ENCODE measurements around the gene FBXL12. TPM values are rescaled to one million over a fixed set of nuclear protein-coding genes. Genes with fewer than 3 reads are reported as not detected.

FBXL12 gene
- total RNA-seq, 1 experiment from 2014 or later: 21.7 TPM

- intact Hi-C loops (cut with micrococcal nuclease; ENCODE audit: unreplicated experiment): loop anchor here (10.0 kb wide), 1 partner anchor 164 kb away; the partner anchor contains the start of genes COL5A3 and RDH8
- Histone ChIP-seq H3K27me3 (replicated peaks; ENCODE audit: insufficient read depth, low read depth, low read length, poor library complexity) (no peaks in the 10 kb centered on the region), H3K36me3 (ENCODE audit: insufficient read depth, low read length, poor library complexity, severe bottlenecking) (no peaks in the 10 kb centered on the region), H3K4me1 (ENCODE audit: insufficient read depth, low read length, poor library complexity, severe bottlenecking) (peaks cover 14% of the 10 kb centered on the region), H3K27ac (ENCODE audit: low read depth, low read length, poor library complexity, severe bottlenecking) (no peak overlapping the region), H3K9me3 (ENCODE audit: low read depth, low read length, poor library complexity, severe bottlenecking) (no peaks in the 10 kb centered on the region), H3K4me3 (ENCODE audit: low read depth, low read length, poor library complexity, severe bottlenecking) (no peak overlapping the region)
- no peak for TF ChIP-seq EZH2 (IDR thresholded peaks at IDR 0.05; ENCODE audit: borderline replicate concordance, low read depth, low read length, poor library complexity, severe bottlenecking)
- TF ChIP-seq, protein P1, sequence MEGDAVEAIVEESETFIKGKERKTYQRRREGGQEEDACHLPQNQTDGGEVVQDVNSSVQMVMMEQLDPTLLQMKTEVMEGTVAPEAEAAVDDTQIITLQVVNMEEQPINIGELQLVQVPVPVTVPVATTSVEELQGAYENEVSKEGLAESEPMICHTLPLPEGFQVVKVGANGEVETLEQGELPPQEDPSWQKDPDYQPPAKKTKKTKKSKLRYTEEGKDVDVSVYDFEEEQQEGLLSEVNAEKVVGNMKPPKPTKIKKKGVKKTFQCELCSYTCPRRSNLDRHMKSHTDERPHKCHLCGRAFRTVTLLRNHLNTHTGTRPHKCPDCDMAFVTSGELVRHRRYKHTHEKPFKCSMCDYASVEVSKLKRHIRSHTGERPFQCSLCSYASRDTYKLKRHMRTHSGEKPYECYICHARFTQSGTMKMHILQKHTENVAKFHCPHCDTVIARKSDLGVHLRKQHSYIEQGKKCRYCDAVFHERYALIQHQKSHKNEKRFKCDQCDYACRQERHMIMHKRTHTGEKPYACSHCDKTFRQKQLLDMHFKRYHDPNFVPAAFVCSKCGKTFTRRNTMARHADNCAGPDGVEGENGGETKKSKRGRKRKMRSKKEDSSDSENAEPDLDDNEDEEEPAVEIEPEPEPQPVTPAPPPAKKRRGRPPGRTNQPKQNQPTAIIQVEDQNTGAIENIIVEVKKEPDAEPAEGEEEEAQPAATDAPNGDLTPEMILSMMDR (conservative IDR thresholded peaks at IDR 0.05; ENCODE audit: low read depth, low read length): no peak
- ChIA-PET POLR2A (ENCODE audit: low non-redundant PET) (no interaction called here), CTCF (no interaction called here)
- no peak for DNase-seq (ENCODE audit: low spot score)
- no TSS peak for BruUV-seq (replicated peaks)
These were observed 31.5 kb upstream of the FBXL12 start for GRCh38 chr19:9850235-9850959.

- CTCF ChIA-PET: no interaction called here
- DNase-seq (ENCODE audit: low spot score): no peak
These were observed 30.9 kb upstream of the FBXL12 start for GRCh38 chr19:9849791-9850190.

DNA sequence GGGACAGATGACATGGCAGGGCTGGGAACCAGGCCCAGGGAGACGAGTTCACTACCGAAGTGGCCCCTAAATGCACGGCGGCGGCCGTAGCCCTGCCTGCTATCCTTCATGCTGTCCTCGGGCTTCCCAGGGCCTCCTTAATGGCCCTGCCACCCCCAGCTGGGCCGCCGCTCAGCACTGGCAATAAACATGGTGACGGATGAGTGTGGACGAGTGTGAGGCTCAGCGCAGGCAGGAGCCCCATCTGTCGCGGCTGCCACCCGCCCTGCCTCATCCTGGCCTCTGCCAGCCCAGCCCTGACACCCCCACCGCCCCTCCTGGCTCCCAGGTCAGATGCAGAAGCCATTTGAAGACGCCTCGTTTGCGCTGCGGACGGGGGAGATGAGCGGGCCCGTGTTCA lies 29.9 kb upstream of the FBXL12 start:
- no peak overlapping the region for H3K4me3 ChIP-seq (ENCODE audit: low read depth, low read length, poor library complexity, severe bottlenecking)
- intact Hi-C loops (cut with micrococcal nuclease; ENCODE audit: unreplicated experiment): loop anchor here (5.0 kb wide), 1 partner anchor 64 kb away; no protein-coding TSS in a partner anchor
- H3K27ac ChIP-seq (ENCODE audit: low read depth, low read length, poor library complexity, severe bottlenecking): no peak overlapping the region
- H3K4me1 ChIP-seq (ENCODE audit: insufficient read depth, low read length, poor library complexity, severe bottlenecking): peaks cover 14% of the 10 kb centered on the region
- peaks cover 9% of the 10 kb centered on the region for H3K36me3 ChIP-seq (ENCODE audit: insufficient read depth, low read length, poor library complexity, severe bottlenecking)
- DNase-seq (ENCODE audit: low spot score): no peak
- no peaks in the 10 kb centered on the region for H3K9me3 ChIP-seq (ENCODE audit: low read depth, low read length, poor library complexity, severe bottlenecking)
- no peaks in the 10 kb centered on the region for H3K27me3 ChIP-seq (replicated peaks; ENCODE audit: insufficient read depth, low read depth, low read length, poor library complexity)
- no TSS peak for BruUV-seq (replicated peaks)
- POLR2A ChIA-PET (ENCODE audit: low non-redundant PET): no interaction called here
- CTCF ChIA-PET: no interaction called here
- TF ChIP-seq, protein P1 (conservative IDR thresholded peaks at IDR 0.05; ENCODE audit: low read depth, low read length): no peak
- no peak for TF ChIP-seq EZH2 (IDR thresholded peaks at IDR 0.05; ENCODE audit: borderline replicate concordance, low read depth, low read length, poor library complexity, severe bottlenecking)

More at GRCh38 chr19:9849791-9850190, 30.9 kb upstream of the FBXL12 start:
- POLR2A ChIA-PET (ENCODE audit: low non-redundant PET): no interaction called here
- Histone ChIP-seq H3K4me1 (ENCODE audit: insufficient read depth, low read length, poor library complexity, severe bottlenecking) (peaks cover 14% of the 10 kb centered on the region), H3K4me3 (ENCODE audit: low read depth, low read length, poor library complexity, severe bottlenecking) (no peak overlapping the region), H3K27me3 (replicated peaks; ENCODE audit: insufficient read depth, low read depth, low read length, poor library complexity) (no peaks in the 10 kb centered on the region), H3K9me3 (ENCODE audit: low read depth, low read length, poor library complexity, severe bottlenecking) (no peaks in the 10 kb centered on the region), H3K27ac (ENCODE audit: low read depth, low read length, poor library complexity, severe bottlenecking) (no peak overlapping the region), H3K36me3 (ENCODE audit: insufficient read depth, low read length, poor library complexity, severe bottlenecking) (peaks cover under 1% of the 10 kb centered on the region)
- TF ChIP-seq EZH2 (IDR thresholded peaks at IDR 0.05; ENCODE audit: borderline replicate concordance, low read depth, low read length, poor library complexity, severe bottlenecking): no peak
- TF ChIP-seq, protein P1 (conservative IDR thresholded peaks at IDR 0.05; ENCODE audit: low read depth, low read length): no peak
- intact Hi-C loops (cut with micrococcal nuclease; ENCODE audit: unreplicated experiment): loop anchor here (5.0 to 10.0 kb wide), 2 partner anchors 63 to 165 kb away; partner anchors contain the start of genes COL5A3 and RDH8
- BruUV-seq (replicated peaks): no TSS peak
